Measurements from ENCODE around the gene REXO1.
"Not testable (repeated sequence)": the region's sequence is repeated elsewhere in the genome, so short reads cannot be mapped to it uniquely, and the experiment has no call there.

The REXO1 gene, protein sequence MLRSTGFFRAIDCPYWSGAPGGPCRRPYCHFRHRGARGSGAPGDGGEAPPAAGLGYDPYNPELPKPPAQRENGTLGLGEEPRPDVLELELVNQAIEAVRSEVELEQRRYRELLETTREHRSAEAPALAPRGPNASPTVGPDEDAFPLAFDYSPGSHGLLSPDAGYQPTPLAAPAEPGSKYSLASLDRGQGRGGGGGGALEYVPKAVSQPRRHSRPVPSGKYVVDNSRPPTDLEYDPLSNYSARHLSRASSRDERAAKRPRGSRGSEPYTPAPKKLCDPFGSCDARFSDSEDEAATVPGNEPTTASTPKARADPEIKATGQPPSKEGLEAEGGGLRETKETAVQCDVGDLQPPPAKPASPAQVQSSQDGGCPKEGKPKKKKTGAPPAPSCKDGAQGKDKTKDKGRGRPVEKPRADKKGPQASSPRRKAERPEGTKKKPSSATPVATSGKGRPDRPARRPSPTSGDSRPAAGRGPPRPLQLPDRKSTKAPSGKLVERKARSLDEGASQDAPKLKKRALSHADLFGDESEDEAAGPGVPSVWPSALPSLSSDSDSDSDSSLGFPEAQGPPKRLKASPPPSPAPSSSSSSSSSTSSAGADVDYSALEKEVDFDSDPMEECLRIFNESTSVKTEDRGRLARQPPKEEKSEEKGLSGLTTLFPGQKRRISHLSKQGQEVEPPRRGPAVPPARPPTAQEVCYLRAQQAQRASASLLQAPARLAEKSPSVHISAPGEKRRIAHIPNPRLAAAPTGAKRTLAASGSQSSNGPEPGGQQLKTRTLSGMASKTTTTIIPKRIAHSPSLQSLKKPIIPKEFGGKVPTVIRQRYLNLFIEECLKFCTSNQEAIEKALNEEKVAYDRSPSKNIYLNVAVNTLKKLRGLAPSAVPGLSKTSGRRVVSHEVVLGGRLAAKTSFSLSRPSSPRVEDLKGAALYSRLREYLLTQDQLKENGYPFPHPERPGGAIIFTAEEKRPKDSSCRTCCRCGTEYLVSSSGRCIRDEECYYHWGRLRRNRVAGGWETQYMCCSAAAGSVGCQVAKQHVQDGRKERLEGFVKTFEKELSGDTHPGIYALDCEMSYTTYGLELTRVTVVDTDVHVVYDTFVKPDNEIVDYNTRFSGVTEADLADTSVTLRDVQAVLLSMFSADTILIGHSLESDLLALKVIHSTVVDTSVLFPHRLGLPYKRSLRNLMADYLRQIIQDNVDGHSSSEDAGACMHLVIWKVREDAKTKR

DNA sequence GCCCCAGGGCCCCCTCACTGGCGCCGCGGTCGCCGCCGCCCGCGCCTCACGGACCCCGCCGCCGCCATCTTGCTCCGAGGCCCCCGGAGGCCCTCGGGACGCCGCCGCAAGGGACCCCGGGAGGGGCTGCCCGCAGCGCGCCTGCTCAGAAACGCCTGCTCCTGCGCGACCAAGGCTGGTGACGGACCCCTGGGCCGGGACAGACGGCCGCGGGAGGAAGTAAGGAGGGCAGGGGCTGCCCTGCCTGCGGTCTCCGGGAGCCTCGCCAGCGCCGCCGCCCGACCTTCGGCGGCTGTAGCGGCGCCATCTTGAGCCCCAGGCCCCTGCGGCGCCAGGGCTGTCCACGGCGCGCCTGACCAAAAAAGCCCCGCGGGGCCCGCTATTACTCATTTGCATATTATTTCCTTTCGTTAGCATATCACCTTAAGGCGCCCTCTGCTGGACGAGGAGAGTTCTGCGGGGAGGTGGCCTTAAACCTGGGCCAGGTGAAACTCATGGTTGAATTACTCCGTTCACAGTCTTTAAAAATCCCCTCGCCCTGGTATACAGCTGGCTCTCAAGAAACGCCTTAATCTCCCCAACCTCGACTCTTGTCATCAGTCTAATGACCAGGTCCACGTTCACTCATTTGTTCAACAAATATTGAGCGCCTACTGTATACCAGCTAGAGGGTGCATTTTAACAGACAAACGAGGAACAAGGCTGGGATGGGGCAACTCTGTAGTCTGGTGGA is at the start of gene REXO1:
Gene REXO1, minus strand, starts transcription at position 85 of the 733 bp plus-strand sequence. CDS start 125 bp downstream, outside the sequence.
- peak; percentile 89 to 98 (median 98) for DNase-seq (ENCODE audit: low read depth in 2 of 3, low spot score in 2 of 3)

DNA sequence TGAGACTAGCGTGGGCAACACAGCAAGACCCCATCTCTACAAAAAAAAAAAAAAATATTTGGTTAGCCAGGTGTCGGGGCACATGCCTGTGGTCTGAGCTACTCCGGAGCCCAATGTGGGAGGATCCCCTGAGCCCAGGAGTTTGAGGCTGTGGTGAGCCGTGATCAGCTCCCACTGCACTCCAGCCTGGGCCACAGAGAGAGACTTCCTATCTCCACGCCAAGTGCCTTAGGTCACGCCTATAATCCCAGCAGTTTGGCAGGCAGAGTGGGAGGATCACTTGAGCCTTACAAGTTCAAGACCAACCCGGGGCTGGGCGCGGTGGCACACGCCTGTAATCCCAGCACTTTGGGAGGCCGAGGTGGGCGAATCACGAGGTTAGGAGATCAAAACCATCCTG is 48.2 kb upstream of the REXO1 start:
- no peak for DNase-seq (ENCODE audit: low read depth in 2 of 3, low spot score in 2 of 3)

DNA sequence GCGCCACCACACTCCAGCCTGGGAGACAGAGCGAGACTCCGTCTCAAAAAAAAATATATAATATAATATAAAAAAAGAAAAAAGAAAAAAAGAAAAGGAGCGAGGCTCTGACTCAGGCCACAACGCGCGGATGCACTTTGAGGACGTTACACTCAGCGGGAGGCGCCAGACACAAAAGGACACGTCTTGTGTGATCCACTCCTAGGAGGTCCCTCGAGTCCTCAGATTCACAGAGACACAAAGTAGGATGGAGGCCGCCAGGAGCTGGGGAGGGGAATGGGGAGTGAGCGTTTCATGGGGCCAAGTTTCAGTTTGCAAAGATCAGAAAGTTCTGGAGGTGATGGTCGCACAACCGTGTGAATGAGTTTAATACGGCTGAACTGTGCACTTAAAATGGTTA is 45.5 kb upstream of the REXO1 start:
- DNase-seq (ENCODE audit: low read depth in 2 of 3, low spot score in 2 of 3) = no peak

DNA sequence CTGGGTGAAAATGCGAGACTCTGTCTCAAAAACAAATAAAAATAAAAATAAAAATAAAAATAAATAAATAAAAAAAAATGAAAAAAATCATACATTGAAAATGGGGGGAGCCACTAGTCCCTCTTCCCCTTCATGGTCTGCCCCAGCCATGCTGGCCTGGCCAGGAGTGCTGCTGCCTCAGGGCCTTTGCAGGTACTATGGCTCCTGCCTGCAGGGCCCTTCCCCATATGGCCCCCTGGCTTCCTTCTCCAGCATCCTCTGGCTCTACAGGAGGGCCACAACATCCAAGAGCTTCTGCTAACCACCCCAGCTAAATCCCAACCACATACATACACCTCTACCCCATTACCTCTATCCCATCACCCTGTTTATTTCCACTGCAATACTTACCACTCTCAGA is 41.6 kb upstream of the REXO1 start:
- no peak for DNase-seq (ENCODE audit: low read depth in 2 of 3, low spot score in 2 of 3)

DNA sequence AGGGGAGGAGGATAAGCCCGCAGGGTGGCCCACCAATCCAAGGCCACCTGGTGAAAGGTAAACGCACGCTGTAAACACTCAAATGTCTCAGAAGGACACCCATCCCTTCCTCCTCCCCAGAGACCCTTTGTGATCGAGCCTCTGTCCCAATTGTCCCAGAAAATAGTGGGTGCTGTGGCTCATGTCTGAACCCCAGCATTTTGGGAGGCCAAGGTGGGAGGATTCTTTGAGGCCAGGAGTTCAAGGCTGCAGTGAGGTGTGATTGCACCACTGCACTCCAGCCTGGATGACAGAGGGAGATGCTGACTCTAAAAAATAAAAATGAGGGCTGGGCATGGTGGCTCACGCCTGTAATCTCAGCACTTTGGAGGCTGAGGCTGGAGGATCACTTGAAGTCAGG is 40.1 kb upstream of the REXO1 start:
- DNase-seq (ENCODE audit: low read depth in 2 of 3, low spot score in 2 of 3) = no peak

DNA sequence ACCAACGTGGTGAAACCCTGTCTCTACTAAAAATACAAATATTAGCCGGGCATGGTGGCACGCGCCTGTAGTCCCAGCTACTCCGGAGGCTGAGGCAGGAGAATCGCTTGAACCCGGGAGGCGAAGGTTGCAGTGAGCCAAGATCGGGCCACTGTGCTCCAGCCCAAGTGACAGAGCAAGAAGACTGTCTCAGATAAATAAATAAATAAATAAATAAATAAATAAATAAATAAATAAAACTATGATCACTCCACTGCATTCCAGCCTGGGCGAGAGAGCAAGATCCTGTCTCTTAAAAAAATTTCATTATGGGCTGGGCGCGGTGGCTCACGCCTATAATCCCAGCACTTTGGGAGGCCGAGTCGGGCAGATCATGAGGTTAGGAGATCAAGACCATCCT is 38.1 kb upstream of the REXO1 start:
- DNase-seq (ENCODE audit: low read depth in 2 of 3, low spot score in 2 of 3) = not testable (repeated sequence)

DNA sequence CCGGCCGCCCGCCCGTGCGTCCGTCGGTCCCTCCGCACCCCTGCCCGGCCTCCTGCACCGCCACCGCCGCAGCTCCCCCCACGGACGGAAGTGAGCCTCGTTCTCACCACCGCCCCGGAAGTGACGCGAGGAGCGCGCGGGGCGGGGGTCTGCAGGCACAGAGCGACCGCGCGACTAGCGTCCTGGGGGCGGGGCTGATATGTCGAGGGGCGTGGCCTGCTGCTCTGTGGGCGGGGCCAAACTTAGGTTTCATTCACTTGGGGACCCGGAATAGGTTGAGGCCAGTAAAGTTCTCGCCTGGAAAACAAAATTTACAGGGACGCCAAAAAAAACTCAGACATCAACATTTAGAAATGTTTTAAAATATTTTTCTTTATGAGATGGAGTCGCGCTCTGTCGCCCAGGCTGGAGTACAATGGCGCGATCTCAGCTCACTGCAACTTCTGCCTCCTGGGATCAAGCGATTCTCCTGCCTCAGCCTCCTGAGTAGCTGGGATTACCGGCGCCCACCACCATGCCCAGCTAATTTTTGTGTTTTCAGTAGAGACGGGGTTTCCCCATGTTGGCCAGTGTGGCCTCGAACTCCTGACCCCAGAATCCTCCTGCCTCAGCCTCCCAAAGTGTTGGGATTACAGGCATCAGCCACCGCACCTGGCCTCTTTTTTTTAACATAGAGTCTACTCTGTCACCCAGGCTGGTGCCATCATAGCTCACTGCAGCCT is 37.3 kb upstream of the REXO1 start, which contains the start of gene ABHD17A:
Gene ABHD17A, minus strand, starts transcription at position 99 of the 722 bp plus-strand sequence. CDS start 3,930 bp downstream, outside the sequence.
- DNase-seq (ENCODE audit: low read depth in 2 of 3, low spot score in 2 of 3) = peak; percentile 93 to 97 (median 96)

DNA sequence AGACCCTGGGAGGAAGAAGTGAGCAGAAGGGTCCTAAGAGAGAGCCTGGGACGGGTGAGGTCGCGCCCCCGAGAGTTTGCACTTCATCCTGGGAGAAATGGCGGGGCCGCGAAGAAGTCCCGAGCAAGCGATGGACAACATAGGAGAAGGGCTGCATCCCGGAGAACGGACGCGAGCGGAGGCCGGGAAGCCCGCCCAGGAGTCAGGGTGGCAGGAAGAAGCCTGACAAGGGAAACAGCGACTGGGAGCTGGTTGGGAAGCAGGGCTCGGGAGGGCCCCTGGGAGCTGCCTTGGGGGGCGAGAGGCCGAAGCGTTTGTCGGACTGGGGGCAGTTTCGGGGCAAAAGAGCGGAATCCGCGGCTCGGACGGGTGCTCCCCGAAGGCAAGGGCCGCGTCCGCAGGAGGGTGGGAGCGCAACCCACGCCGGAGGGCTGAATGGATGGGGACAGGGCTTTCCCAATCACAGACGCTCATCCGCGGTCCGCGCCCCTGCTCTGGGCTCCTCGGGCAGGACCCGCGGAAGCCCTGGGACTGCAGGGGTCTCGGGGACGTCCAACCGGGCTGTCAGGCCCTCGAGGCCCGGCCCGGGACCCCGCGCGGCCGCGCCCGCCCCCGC is 36.5 kb upstream of the REXO1 start:
- DNase-seq (ENCODE audit: low read depth in 2 of 3, low spot score in 2 of 3) = no peak

DNA sequence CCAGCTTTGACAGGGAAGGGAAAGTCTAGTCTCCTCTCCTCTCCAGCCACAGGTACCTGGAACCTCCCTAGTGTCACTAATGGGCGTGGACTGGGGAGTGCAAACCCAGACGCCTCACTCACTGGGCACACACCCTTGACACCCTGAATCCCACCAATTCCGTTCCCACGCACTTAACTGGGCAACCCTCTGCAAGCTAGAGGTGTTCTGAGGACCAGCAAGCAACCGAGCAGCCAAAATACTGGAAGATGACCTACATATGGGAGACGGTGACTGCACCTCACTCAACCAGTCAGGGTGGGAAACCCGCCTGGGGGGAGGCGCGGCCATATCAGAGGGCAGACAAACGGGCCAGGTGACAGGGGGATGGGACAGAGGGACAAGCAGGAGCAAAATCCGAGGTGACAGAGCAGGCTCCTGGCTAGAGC is 36.0 kb upstream of the REXO1 start:
- DNase-seq (ENCODE audit: low read depth in 2 of 3, low spot score in 2 of 3) = no peak

DNA sequence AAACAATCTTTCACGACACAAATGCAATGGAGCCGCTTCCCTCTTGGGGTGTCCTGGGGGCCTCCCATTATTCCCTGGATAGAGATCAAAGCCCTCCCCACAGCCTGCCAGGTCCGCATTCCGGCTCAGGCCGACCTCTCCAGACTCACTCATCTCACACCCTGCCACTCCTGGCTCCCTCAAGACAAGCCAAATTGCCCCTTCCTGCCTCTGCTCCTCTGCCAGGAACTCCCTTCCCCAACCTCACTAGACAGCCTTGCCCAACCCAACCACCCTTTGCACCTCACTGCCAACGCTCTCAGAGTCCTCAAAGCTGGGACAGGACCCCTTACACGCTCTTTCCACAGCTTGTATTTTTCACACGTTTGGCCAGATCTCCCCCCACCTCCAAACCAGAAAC is 35.5 kb upstream of the REXO1 start:
- DNase-seq (ENCODE audit: low read depth in 2 of 3, low spot score in 2 of 3) = no peak

DNA sequence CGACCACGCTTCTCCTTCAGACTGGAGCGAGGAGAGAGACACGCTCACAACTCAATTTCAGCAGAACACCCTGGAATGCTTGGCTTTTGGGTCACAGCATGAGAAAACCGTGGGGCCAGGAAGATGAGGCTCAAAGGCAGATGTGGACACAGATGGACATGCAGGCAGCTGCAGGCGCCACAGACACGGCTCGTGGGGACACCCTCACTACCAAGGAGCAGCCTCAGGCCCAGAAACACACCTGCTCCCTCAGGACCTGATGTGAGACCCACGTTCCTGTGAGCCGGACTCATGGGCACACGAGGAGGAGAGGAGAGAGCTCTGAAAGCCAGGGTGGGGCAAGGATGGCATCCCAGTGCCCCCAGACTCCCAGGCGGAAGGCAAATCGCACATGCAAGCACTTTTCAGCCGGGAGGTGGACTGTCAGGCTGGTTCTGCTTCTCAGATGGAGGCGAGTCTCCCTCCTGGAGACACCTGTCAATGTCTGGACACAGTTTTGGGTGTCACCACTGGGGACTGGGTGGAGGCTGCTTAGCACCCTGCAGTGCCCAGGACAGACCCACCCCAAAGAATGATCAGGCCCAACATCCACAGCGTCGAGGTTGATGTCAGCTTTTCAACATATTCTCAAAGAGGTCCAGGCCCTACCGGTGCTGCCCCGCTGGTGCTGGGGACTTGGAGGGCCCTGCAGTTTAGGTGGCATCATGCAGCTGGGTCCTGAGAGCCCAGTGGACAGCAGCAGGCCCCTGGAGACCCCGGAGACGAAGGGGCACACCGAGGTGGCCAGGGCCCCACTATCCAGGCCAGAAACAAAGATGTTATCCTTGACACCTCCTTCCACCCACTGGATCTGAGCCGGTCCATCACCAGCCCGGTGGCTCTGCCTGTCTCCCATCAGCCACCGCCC is 34.8 kb upstream of the REXO1 start:
- no peak for DNase-seq (ENCODE audit: low read depth in 2 of 3, low spot score in 2 of 3)

DNA sequence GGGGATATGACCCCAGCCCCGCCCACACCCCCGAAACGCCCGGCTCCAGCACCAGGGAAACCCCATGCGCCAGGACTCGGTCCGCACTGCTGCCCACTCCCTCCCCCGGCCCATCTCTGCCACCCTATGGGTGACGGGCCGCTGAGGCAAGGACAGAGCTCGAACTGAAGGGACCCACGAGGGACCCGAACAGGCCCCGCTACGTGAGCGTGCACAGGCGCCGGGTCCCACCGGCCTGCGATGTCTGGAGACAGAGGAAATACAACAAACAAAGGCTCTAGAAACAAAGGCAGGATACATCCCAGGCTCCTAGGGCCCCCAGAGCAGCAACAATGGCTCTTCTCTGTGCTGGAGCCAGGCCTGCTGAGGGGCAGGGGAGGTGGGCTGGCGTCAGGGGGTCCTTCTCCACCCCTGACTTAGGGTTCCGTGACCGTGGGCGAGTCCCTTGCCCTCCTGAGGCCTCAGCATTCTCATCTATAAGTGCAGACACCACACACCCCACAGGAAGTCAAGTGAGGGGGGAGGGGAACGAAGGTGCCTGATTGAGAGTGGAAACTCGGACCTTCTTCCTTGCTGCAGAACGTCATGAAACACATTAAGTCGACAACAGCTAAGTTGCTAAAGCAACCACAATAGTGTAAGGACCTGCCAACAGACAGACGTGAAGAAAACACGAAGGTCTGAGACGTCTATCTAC is 34.0 kb upstream of the REXO1 start:
- no peak for DNase-seq (ENCODE audit: low read depth in 2 of 3, low spot score in 2 of 3)

DNA sequence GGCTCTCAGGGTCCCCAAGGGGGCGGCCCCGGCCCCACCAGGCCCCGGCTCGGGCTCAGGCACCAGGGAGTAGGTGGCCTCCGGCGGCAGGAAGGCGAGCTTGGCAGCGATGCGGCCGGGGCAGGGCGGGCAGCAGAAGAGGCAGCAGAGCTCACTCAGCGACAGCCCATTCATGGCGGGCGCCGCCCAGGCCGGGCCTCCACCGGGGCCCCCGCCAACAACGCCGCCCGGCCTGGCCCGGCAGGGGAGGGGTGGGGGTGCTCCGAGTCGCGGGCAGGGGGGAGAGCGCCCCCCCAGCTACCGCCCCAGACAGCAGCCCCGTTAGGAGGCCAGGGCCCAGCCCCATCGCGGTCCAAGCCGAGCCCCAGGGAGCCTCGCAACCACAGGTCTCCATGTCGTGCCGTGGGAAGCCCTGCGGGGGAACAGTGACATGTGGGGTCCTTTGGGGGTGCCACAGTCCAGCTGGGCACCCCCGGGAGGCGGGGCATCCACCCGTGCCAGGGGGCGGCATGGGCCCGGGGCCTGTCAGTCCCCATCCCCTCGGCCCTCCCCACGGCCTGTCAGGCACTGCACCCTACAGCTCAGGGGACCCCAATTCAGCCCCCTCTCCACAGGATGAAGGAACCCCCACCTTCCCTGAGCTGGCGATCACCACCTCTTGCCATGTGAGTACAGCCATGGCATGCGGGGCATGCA is 33.3 kb upstream of the REXO1 start:
- not testable (repeated sequence) for DNase-seq (ENCODE audit: low read depth in 2 of 3, low spot score in 2 of 3)

DNA sequence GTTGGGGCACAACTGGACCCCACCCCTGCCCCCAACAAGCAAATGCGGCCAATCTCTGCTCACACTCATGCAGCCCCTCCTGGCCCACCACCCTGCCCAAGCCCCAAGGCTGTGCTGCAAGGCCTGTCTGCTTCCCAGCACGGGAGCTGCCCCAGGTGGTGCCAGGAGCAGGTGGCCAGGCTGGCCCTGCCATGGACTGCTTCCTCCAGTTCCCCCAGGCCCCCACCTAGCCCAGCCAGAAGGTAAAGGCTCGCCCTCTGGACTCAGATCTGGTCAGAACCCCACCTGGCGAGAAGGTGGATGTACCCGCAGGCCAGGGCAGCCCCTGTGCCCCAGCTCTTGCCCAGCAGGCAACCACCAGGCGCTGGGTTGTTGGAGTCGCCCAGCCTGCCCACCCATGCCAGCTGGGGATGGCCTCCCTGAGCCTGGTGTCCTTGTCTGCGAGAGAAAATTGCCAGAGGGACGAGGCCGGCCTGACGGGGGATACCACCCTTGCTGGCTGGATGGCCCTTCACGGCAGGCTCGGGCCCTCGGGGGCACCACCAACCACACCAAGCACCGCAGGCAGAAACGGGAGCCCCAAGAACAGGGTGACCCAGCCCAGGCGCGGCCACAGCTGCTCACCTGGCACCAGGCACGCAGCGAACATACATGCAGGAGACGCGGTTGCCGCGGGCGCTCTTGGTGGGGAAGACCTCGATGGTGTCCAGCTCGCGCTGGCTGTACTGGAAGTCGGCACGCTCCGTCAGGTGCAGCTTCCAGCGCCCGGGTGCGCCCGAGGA is 32.5 kb upstream of the REXO1 start:
- DNase-seq (ENCODE audit: low read depth in 2 of 3, low spot score in 2 of 3) = no peak

DNA sequence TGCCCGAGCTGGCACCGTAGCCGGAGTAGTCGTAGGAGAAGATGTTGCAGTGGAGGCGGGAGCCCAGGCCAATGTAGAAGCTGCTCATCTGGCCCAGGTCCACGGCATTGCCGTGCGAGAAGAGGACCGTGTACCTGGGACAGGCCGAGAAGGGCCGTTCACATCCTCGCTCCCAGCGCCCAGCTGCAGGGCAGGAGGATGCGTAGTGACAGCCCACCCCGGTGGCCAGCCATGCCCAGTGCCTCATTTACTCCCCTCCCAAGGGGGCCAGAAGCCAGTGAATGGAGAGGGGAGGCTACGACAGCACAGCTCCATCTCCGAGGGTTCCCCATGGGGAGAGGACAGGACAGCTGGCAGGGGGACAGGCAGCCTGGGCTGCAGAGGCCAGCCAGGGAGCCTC is 31.7 kb upstream of the REXO1 start:
- DNase-seq (ENCODE audit: low read depth in 2 of 3, low spot score in 2 of 3) = not testable (repeated sequence)

DNA sequence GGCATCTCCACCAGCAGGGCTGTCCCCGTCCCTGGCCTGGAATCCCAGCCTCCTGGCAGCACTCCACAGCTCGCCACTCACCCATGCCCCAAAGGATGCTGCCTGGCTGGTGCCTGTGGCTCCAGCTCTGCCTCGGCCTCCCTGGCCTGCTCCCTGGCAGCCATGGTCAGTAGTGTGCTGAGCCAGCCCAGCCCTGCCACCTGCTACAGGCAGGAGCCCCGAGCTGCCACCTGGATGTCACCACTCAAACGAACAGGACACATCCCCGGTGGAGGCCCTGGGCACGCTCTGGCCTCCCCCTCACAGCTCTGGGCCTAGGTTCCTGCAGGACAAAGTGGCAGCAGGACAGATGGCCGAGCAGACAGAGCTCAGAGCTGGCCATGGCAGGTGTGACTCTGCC is 30.3 kb upstream of the REXO1 start:
- DNase-seq (ENCODE audit: low read depth in 2 of 3, low spot score in 2 of 3) = not testable (repeated sequence)
